HepG2 (cell line): Measurements from ENCODE around the gene RAD21L1. TPM values are rescaled to one million over a fixed set of nuclear protein-coding genes. Genes with fewer than 3 reads are reported as not detected.

Experiments
- HDAC1 ChIP-seq: sonication (generic); formaldehyde crosslinking; IDR thresholded peaks from 2 replicates; pipeline ENCODE4 v1.5.1; 2020; ENCODE audit warnings: mild to moderate bottlenecking, missing genetic modification reagents
- KDM4B ChIP-seq: sonication (generic); formaldehyde crosslinking; IDR thresholded peaks from 2 replicates; pipeline ENCODE4 v1.4.0; 2020; ENCODE audit warnings: missing genetic modification reagents
- MAF1 ChIP-seq: sonication (generic); formaldehyde crosslinking; IDR thresholded peaks from 2 replicates; pipeline ENCODE4 v1.5.0; 2020; ENCODE audit warnings: missing genetic modification reagents, borderline replicate concordance
- TFDP1 ChIP-seq: IDR thresholded peaks from 2 replicates; pipeline ENCODE4 v1.6.1; 2016; ENCODE audit warnings: missing compliant biosample characterization, missing genetic modification reagents, borderline replicate concordance
- ZNF333 ChIP-seq: sonication (generic); formaldehyde crosslinking; IDR thresholded peaks from 2 replicates; pipeline ENCODE4 v1.4.0; 2020; ENCODE audit warnings: mild to moderate bottlenecking, missing genetic modification reagents, borderline replicate concordance
- ZSCAN31 ChIP-seq: sonication (generic); formaldehyde crosslinking; IDR thresholded peaks from 2 replicates; pipeline ENCODE4 v1.5.0; 2020; ENCODE audit warnings: low read depth, mild to moderate bottlenecking, missing genetic modification reagents
- polyA plus RNA-seq, 8 experiments: library from polyadenylated mRNA; depleted of rRNA in 3 of 8; stranded (reverse) in 7 of 8; unstranded in 1 of 8; fragments of >200 nt; fragmentation: Illumina TruSeq in 4 of 8; extraction: Trizol in 4 of 8; gene quantifications; 2 replicates each; pipeline versions ENCODE4 v1.2.1 to v1.2.3, GENCODE V29; 2011 to 2016; ENCODE audit warnings: low read depth in 4 of 8, missing spikeins in 1 of 8, mixed read lengths in 1 of 8; ENCODE audit not compliant: insufficient read depth in 1 of 8
- total RNA-seq, 5 experiments: library from RNA; depleted of rRNA; stranded (reverse); fragments of >200 nt; fragmentation: Illumina TruSeq; extraction: Trizol; gene quantifications; 2 replicates each; pipeline ENCODE4 v1.2.3, GENCODE V29; 2016; ENCODE audit warnings: low read depth in 1 of 5
- TF ChIP-seq, protein P1 (sequence below): sonication (generic); formaldehyde crosslinking; IDR thresholded peaks from 2 replicates; pipeline ENCODE4 v1.4.0; 2020; ENCODE audit warnings: missing genetic modification reagents
- TF ChIP-seq, protein P2 (sequence below): sonication (generic); formaldehyde crosslinking; IDR thresholded peaks from 2 replicates; pipeline ENCODE4 v1.5.1; 2020; ENCODE audit warnings: mild to moderate bottlenecking, missing genetic modification reagents, moderate library complexity
- TF ChIP-seq, protein P3 (sequence below): sonication (generic); formaldehyde crosslinking; IDR thresholded peaks from 2 replicates; pipeline ENCODE4 v1.4.0; 2020; ENCODE audit warnings: mild to moderate bottlenecking, missing genetic modification reagents

The RAD21L1 gene
- total and polyA plus RNA-seq, 2 of the 13 experiments (the other 11 are each of a cell fraction or from before 2014, with no cell fraction given) = not detected

GRCh38 chr20:1225783-1226654, at the start of gene RAD21L1 (continued):
- TF ChIP-seq, protein P1, sequence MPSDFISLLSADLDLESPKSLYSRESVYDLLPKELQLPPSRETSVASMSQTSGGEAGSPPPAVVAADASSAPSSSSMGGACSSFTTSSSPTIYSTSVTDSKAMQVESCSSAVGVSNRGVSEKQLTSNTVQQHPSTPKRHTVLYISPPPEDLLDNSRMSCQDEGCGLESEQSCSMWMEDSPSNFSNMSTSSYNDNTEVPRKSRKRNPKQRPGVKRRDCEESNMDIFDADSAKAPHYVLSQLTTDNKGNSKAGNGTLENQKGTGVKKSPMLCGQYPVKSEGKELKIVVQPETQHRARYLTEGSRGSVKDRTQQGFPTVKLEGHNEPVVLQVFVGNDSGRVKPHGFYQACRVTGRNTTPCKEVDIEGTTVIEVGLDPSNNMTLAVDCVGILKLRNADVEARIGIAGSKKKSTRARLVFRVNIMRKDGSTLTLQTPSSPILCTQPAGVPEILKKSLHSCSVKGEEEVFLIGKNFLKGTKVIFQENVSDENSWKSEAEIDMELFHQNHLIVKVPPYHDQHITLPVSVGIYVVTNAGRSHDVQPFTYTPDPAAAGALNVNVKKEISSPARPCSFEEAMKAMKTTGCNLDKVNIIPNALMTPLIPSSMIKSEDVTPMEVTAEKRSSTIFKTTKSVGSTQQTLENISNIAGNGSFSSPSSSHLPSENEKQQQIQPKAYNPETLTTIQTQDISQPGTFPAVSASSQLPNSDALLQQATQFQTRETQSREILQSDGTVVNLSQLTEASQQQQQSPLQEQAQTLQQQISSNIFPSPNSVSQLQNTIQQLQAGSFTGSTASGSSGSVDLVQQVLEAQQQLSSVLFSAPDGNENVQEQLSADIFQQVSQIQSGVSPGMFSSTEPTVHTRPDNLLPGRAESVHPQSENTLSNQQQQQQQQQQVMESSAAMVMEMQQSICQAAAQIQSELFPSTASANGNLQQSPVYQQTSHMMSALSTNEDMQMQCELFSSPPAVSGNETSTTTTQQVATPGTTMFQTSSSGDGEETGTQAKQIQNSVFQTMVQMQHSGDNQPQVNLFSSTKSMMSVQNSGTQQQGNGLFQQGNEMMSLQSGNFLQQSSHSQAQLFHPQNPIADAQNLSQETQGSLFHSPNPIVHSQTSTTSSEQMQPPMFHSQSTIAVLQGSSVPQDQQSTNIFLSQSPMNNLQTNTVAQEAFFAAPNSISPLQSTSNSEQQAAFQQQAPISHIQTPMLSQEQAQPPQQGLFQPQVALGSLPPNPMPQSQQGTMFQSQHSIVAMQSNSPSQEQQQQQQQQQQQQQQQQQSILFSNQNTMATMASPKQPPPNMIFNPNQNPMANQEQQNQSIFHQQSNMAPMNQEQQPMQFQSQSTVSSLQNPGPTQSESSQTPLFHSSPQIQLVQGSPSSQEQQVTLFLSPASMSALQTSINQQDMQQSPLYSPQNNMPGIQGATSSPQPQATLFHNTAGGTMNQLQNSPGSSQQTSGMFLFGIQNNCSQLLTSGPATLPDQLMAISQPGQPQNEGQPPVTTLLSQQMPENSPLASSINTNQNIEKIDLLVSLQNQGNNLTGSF (CRISPR knock-in tag) = no peak; the same call in 1 of the 2 replicates
- no peak for TF ChIP-seq KDM4B (CRISPR knock-in tag)
- TF ChIP-seq ZSCAN31 (CRISPR knock-in tag) = peak; percentile 20; the same call in 1 of the 2 replicates
- TF ChIP-seq MAF1 (CRISPR knock-in tag) = no peak
- peak; percentile 74; the same call in 1 of the 2 replicates for TF ChIP-seq ZNF333
- TF ChIP-seq, protein P2, sequence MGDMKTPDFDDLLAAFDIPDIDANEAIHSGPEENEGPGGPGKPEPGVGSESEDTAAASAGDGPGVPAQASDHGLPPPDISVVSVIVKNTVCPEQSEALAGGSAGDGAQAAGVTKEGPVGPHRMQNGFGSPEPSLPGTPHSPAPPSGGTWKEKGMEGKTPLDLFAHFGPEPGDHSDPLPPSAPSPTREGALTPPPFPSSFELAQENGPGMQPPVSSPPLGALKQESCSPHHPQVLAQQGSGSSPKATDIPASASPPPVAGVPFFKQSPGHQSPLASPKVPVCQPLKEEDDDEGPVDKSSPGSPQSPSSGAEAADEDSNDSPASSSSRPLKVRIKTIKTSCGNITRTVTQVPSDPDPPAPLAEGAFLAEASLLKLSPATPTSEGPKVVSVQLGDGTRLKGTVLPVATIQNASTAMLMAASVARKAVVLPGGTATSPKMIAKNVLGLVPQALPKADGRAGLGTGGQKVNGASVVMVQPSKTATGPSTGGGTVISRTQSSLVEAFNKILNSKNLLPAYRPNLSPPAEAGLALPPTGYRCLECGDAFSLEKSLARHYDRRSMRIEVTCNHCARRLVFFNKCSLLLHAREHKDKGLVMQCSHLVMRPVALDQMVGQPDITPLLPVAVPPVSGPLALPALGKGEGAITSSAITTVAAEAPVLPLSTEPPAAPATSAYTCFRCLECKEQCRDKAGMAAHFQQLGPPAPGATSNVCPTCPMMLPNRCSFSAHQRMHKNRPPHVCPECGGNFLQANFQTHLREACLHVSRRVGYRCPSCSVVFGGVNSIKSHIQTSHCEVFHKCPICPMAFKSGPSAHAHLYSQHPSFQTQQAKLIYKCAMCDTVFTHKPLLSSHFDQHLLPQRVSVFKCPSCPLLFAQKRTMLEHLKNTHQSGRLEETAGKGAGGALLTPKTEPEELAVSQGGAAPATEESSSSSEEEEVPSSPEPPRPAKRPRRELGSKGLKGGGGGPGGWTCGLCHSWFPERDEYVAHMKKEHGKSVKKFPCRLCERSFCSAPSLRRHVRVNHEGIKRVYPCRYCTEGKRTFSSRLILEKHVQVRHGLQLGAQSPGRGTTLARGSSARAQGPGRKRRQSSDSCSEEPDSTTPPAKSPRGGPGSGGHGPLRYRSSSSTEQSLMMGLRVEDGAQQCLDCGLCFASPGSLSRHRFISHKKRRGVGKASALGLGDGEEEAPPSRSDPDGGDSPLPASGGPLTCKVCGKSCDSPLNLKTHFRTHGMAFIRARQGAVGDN = peak; percentile 85
- TF ChIP-seq, protein P3, sequence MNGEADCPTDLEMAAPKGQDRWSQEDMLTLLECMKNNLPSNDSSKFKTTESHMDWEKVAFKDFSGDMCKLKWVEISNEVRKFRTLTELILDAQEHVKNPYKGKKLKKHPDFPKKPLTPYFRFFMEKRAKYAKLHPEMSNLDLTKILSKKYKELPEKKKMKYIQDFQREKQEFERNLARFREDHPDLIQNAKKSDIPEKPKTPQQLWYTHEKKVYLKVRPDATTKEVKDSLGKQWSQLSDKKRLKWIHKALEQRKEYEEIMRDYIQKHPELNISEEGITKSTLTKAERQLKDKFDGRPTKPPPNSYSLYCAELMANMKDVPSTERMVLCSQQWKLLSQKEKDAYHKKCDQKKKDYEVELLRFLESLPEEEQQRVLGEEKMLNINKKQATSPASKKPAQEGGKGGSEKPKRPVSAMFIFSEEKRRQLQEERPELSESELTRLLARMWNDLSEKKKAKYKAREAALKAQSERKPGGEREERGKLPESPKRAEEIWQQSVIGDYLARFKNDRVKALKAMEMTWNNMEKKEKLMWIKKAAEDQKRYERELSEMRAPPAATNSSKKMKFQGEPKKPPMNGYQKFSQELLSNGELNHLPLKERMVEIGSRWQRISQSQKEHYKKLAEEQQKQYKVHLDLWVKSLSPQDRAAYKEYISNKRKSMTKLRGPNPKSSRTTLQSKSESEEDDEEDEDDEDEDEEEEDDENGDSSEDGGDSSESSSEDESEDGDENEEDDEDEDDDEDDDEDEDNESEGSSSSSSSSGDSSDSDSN = peak; percentile 27; the same call in 1 of the 2 replicates
- peak; percentile 49 for TF ChIP-seq HDAC1 (CRISPR knock-in tag)
- peak; percentile 50; the same call in 1 of the 2 replicates for TF ChIP-seq TFDP1 (CRISPR knock-in tag)
